ENCODE data around the gene NHLRC2. TPM values are rescaled to one million over a fixed set of nuclear protein-coding genes. Genes with fewer than 3 reads are reported as not detected.
"Not testable (repeated sequence)": the region's sequence is repeated elsewhere in the genome, so short reads cannot be mapped to it uniquely, and the experiment has no call there.

NHLRC2 gene
- polyA plus RNA-seq, 12 donors = 12.1 to 24.0 (median 15.2) TPM; not detected in 1

DNA sequence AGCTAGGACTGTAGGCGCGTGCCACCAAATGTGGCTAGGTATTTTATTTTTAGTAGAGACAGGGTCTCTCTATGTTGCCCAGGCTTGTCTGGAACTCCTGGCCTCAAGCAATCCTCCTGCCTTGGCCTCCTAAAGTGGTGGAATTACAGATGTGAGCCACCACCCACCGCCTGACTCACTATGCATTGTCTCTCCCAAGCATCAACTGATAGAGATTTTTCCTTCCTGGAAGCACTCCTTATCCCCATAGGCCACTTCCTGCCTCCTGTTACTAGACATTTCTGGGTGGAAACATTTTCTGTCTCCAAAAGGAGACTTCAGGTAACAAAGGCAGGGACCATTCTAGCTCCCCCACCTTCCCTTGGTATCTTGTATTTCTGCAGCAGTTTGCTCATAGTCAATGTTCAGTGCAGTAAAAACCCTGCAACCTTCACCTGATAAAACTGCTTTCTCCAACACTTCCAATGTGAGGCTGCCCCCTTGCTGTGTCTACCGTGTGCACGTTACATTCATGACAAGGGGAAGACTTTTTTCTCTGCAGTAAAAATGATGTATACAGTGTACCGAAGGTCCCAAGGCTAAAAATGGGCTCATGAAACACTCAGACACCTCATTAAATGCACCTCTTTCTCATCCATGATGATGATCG, 84.9 kb downstream of the NHLRC2 start:
- DNase-seq = no peak

DNA sequence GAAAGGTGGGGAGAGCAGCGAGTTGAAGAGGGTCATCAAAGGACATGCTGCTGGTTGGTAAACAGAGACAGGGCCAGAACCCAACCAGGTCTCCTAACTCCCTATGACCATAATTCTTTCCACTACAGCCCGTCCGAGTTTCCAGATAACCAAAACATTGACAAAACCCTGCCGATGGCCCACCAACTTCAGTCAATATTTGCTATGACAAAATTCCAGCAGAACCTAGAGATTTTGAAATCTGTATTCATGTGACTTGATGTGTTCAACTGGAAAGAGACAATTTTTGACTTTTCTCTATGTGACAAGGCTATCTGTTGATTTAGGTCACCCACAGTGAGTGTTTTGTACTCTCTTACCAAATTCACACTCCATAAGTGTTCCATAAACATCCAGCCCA, 86.7 kb downstream of the NHLRC2 start:
- DNase-seq = no peak

DNA sequence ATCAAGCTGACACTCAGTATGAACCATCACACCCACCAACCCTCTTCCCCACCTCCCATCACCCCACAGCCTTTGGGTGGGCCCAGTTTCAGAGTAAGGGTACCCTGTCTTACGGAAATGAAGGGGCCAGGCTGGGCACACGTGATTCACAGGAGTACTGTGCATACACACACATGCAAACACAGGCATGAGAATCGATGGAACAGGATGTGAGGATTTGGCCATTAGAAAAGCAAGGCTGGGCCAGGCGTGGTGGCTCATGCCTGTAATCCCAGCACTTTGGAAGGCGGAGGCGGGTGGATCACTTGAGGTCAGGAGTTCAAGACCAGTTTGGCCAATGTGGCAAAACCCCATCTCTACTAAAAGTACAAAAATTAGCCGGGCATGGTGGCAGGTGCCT, 88.7 kb downstream of the NHLRC2 start:
- DNase-seq = not testable (repeated sequence)

DNA sequence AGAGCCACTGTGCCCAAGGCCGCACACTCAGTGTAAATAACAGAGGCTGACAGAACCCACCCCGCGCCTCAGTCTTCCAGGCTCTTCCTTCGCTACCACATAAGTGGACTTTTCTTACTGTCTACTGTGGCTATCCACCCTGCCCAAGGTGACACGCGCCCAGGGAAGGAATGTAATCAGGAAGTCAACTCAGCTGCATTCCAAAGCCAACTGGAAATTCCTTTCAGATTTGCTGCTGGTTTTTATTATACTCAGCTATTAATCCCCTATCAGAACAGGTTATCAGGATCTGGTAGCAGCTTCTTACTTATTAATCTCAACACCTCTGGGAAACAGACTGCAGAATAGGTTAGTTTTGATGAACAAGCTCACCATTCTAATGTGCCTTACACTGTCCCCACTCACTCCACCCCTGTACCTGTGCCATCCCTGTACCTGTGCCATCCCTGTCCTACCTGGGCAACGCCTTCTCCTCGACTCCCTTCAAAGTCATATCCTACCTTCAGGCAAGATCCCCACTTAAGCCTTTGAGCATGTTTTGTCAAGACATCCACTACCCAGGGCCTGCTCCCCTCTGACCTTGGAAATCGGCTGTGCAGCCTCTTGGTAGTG, 90.7 kb downstream of the NHLRC2 start:
- DNase-seq = no peak

DNA sequence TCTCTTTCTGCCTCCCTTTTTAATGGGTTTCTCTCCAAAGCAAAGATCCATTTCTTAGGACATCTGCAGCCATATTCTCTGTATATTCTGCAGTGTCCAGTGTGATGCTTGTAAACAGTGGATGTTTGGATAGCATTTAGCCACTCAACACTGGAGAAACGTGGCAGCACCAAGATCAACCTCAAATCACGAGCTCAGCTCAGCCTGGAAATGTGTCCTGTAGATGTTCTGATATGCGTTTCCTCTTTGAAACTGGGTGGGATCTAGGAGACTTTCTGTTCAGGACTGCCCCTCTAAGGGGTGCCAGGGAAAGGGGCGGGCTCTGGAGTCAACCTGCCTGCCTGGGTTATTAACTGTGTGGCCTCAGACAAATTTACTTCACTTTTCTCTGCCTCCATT, 91.2 kb downstream of the NHLRC2 start:
- DNase-seq = no peak

DNA sequence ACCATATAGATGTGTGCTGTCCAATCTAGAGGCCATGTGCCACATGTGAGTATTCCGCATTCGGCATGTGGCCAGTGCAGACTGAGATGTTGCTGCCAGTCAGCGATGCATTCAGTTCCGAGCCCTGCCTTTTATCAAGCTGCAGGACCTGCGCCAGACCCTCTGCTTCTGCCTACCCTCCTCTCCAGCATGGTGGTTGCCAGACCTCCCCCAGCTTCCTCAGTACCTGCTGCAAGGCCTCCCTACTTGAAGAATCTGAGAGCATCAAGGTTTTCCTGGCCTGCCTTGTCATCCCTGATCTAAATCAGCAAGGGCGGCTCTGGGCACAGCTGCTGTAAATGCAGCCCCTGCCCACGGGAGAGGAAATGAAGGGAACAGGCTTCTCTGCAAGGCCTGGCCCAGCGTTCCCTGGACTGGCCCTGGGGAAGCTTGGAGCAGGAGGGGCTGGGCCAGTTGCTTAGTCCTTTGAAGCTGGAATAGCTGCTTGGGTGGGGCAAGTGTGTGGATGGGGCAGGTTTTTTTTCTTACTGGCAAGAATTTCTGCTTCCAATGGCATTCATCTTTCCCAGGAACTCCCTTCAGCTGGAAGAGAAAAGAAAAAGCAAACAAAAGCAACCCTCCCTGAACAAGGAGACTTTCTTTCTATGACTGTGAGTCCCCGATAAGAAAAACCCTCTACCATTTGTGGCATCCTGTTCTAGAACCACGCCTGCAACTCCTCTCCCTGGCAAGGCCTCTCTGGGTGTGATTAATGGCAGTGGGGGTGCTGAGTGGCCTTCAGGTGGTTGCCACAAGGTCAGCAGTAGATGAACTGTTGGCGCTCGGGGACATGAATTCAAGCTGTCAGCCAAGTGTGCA, 93.0 kb downstream of the NHLRC2 start:
- no peak for DNase-seq

DNA sequence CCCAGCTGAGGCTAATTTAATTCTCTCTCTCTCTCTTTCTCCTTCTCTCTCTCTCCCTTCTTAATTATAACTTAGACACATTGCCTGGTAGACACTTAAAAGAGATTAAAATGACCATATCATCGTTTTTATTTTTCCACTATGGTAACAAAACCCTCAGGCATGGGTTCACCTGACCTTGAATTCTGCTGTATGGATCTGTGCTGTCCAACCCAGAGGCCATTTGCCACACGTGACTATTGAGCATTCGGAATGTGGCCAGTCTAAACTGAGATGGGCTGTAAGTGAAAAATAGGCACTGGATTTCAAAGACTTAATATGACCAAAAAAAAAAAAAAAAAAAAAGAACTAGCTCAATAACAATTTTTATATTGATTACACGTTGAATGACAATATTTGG, 93.6 kb downstream of the NHLRC2 start:
- no peak for DNase-seq

DNA sequence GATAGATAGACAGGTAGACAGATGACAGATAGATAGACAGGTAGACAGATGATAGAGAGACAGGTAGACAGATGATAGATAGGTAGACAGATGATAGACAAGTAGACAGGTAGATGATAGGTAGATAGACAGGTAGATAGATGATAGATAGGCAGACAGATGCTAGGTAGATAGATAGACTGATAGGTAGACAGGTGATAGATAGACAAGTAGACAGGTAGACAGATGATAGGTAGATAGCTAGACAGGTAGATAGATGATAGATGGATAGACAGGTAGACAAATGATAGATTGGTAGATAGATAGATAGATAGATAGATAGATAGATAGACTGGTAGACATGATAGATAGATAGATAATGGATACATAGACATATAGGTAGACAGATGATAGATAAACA, 95.8 kb downstream of the NHLRC2 start:
- no peak for DNase-seq

DNA sequence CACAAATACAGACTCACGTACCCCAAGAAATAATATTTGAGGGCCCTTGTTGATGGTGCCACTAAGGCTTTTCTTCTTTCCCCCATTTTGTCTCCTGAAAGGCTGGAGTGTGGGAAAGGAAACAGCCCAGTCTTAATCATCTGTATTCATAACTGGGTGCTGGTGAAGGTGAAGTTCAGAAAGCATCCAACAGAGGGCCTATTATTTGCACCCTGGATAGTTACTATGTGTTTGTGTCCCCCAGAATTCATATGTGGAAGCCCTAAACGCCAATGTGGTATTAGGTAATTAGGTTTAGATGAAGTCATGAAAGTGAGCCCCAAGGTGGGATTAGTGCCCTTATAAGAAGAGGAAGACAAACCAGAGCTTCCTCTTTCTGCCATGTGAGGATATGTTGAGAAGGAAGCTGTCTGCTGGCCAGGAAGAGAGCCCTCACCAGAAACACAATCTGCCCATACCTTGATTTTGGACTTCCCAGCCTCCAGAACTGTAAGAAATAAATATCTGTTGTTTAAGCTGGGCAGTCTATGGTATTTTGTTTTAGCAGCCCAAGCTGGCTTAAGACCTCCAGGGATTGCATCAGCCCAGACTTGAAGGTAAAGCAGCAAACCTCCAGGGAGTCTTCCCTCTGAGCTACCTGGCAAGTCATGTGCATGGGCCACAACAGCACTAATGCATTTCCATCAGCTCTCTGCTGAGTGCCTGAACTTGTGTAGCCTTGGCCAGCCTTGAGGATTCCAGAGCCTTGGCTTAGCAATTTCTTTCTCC, 99.2 kb downstream of the NHLRC2 start:
- DNase-seq = no peak

DNA sequence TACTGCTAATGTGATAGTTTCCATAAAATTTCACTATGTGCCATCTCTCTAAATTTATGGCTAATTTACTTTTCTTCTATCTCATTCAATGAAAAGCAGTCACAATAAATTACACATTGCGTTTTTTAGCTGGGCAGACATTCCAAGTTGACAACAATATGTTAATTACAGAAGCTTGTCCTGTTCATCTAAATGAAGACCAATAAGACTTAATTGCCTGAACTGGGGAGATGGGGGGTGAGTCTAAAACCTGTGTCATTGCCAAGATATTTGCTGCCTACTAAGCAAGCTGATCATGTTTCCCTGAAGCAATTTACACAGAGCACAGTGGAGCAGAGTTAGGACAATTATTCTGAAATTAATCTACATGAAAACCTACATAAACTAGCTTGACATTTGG, 99.9 kb downstream of the NHLRC2 start:
- no peak for DNase-seq

DNA sequence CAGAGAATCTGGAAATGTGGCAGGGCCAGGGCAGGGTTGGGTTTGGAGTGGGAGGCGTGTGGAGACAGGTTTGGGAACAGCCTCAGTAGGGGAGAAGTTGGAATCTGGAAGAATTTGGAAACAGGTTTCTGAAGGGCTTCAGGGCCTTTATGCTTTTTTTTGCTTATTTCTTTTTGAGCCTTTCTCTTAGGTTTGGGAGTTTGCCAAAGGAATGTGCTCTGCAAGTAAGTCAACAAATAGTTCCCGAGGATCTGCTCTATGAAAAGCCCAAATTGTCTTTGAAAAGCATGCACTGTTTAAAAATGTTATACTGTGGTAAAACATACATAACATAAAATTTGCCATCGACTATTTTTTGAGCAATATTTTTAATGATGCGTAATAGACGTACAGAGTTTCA, 102.6 kb downstream of the NHLRC2 start:
- peak; percentile 7 for DNase-seq

DNA sequence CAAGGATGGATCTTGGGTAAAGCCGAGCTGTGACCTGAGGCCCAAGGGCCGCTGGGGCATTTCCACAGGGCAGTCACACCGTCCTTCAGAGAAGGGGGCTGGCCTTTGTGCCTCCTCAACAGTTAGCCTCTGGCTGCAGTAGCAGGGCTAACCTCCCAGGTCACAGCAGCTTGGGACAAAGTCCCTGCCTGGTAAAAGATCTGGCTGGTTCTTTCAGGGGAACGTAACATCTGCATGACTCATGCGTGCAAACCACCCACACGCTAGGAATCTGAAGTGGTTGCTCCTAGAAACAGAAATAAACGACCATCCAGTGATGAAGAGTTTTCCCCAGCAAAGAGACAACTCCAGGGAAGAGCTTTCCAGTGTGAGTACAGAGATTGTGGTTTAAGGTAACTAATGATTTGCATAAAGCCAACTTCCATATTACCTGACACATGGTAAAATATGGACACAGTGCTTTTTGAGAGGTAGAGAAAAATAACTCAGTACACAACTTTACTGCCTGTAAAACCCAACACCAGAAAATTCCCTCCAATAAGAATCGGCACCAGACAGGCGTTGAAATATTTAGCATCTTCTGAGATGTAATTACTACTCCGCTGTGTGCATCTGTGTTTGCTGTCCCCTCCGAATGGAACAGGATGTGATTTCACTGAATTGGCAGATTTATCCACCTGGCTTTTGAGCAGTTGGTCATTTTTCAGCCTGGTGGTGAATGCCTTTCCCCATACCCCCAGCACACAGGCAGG, 104.3 kb downstream of the NHLRC2 start:
- DNase-seq = peak; percentile 15

DNA sequence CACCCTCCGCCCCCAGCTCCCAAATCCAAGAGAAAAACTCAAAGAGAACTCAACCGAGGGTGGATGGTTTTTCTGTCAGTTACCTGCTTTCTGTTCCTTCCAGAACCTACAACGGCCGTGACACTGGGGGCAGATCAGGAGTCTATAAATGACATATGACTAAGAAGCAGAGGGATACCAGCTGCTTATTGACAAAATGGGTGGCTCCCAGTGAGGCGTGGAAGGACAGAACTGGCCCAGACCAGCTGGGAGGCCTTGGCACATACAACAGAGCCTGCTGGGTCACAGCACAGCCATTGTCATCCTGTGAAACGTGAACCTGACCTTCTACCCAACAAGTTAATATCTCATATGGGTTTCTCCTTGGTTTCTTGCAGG, 104.9 kb downstream of the NHLRC2 start:
- no peak for DNase-seq

DNA sequence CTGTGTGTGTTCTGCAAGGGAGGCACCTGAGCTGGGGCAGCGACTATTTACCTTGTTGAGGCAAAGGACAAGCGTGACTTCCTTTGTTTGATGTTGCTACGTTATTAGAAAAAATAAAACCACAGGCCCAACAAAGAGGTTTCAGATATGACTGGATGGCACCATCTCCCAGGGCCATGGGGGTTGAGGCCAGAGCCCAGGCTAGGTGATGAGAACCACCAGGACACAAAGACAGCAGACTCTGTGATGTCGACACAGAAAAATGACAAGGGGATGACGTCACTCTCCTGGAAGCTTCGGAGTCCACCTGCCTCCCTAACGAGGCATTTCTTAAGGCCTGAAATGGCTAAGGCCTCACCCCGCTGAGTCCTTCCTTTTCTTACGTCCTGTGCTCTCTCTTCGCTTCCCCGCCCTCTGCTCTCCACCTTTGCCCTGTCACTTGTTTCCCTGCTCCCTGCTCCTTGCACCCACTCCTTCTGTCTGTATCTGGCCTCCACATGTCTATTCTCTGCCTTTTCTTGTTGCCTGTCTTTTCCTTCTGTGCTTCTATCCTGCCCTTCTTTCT, 106.2 kb downstream of the NHLRC2 start:
- no peak for DNase-seq

DNA sequence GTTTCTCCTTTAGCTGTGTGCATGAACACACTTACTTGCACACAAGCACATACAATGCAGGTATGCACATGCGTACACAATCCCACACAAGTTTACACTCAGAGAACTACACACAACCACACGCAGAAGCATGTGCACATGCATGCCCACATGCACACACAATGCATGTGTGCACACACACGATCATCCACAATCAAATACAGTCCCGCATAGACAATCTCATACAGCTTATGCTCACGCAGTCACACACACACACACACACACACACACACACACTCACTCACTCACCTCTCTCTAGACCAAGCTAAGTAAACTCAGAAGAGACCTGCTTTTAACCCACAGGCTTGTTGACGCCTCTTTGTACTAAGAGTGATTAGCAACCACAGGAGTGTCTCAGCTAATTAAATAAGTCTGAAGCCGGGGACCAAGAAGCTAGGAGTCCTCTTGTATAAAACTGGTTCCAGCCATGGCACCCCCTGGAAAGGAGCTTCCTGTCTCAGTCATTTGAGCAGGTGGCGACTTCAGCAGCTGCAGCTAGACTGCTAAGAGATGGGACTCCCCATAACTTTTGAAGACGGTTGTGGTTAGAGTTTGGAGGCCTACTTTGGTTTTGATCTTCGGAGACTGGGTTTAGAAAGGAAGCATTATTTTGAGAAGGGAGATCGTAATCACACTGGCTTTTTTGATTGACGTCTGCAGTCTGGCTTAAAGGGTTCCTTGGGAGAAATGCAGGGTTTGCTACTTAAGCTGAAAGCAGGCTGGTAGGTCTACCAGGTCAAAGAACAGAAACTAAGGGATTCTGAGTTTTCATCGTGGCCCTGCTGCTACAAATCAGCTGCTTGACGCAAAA, 106.9 kb downstream of the NHLRC2 start:
- no peak for DNase-seq

DNA sequence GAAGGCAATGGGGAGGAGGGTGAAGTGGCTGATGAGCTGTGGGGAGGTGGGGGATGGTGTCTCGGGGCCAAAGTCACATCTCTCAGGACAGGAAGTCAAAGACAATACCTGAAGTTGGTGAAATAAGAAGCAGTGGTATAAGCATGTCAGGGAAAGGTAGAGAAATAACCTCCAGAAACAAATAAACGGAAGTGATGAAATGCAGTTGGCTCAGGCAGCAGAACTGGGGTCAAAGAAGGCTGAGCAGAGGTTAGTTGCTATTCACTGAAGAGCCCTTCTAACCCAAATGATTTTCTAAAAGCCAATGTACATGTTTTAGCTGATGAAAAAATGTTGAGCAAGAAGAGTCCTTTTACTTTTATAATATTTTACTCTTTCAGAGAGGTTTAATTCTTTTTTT, 110.6 kb downstream of the NHLRC2 start:
- DNase-seq = no peak

DNA sequence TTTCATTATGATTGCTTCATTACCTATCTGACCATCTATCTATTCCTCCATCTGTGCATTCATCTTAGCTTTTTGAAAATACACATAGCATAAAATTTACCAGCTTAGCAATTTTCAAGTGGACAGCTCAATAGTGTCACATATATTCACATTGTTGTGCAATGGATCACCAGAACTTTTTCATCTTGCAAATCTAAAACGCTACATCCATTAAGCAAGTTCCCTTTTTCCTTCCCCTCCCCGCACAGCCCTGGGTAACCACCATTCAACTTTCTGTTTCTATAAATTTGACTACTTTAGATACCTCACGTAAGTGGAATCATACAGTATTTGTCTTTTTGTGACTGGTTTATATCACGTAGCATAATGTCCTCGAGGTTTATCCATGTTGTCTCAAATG, 111.2 kb downstream of the NHLRC2 start:
- no peak for DNase-seq
